Amniotic epithelial cell (primary cell): ENCODE measurements around the gene ZNF382.
"Not testable (repeated sequence)": the region's sequence is repeated elsewhere in the genome, so short reads cannot be mapped to it uniquely, and the experiment has no call there.

Experiments used
- DNase-seq: peaks from one replicate; pipeline ENCODE4 v3.0.0-alpha.2; 2010; ENCODE audit warnings: low read depth

ZNF382 gene

GRCh38 chr19:36605101-36605876 lies at the start of gene ZNF382:
ZNF382 (plus strand) TSS chr19:36605313; CDS start chr19:36609915, 4,602 bp downstream.
- DNase-seq = peak; percentile 56

DNA sequence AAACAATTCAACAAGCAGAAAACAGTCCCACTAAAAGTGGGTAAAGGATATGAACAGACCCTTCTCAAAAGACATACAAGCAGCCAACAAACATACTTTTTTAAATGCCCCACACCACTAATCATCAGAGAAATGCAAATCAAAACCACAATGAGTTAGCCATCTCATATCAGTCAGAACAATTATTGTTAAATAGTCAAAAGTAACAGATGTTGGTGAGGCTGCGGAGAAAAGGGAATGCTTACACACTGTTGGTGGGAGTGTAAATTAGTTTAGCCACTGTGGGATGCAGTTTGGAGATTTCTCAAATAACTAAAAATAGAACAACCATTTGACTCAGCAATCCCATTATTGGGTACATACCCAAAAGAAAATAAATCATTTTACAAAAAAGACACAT lies 40.7 kb upstream of the ZNF382 start:
- no peak for DNase-seq

- no peak for DNase-seq
Measured at GRCh38 chr19:36572593-36573019, 32.5 kb upstream of the ZNF382 start.

- peak; percentile 92 for DNase-seq
Measured at GRCh38 chr19:36573020-36573894, 31.9 kb upstream of the ZNF382 start, which contains the start of gene ZNF529. ZNF529 (minus strand) TSS chr19:36573292; CDS start chr19:36572346, 946 bp downstream.

DNA sequence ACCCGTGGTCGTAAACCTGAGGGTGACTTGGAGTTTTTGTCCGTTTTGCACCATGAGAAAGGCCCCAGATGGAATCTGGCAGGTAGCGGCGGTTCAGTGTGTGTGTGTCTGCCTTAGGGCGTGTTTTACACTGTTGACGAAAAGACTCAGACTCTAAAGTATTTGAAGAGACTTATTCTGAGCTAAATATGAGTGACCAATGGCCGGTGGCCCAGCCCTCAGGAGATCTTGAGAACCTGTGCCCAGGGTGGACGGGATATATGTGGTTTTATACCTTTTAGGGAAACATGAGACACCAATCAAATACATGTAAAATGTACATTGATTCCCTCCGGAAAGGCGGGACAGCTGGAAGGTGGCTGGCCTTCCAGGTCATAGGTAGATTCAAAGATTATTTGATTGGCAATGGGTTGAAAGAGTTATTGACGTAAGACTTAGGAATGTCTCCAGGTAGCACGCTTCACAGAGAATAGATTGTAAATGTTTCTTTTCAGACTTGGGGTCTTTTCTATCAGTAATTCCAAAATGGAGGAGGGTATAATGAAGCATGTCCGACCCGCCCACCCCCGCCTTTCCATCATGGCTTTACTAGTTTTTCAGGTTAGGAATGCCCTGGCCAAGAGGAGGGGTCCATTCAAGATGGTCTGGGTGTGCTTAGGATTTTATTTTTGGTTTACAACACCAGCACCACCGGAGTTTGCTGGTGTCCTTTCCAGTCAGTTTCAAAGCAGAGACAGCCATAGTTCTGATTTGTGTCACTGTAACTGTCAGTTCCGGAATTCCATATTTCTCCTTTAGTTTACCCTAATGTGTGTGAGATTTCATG lies 31.0 kb upstream of the ZNF382 start:
- peak; percentile 38 for DNase-seq

- DNase-seq = peak; percentile 5
Measured at GRCh38 chr19:36574741-36575140, 30.4 kb upstream of the ZNF382 start.

DNA sequence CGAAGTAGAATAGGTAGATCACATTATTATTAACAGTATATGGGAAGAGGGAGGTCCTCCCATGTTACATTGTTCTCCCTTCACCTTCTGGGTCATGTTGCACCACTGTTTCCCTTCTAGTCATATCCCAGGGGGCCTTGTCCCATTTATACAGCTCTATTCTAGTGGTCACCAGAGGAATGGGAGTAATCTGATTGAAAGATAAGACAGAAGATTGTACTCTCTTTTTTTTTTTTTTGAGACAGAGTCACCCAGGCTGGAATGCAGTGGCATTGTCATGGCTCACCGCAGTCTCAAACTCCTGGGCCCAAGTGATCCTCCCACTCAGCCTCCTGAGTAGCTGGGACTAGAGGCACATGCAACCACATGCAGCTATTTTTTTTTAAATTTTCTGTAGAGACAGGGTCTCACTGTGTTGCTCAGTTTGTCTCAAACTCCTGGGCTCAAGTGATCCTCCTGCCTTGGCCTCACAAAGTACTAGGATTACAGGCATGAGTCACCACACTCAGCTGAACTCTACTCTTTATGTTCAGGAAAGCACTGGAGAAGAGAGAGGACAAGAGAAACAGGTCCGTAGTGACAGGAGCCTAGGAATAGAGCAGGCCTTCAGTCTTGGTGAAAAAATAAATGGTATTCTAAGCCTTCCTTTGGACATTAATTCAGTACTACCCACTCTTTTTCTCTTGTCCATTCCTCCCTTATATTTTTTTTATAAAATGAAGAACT lies 27.7 kb upstream of the ZNF382 start:
- DNase-seq = peak; percentile 14

DNA sequence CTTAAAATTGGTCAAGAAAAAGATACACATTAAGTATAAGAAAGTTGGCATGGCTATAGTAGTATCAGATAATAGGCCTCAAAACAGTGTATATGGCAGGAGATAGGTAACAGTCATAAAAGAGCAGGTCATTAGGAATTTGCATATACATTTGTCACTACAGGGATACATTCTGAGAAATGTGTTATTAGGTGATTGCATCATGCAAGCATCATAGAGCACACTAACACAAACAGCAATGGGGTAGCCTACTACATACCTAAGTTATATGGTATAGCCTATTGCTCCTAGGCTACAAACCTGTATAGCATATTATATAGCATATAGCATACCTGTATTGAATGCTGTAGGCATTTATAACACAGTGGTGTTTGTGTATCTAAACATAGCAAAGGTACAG lies 25.9 kb upstream of the ZNF382 start:
- DNase-seq = no peak

DNA sequence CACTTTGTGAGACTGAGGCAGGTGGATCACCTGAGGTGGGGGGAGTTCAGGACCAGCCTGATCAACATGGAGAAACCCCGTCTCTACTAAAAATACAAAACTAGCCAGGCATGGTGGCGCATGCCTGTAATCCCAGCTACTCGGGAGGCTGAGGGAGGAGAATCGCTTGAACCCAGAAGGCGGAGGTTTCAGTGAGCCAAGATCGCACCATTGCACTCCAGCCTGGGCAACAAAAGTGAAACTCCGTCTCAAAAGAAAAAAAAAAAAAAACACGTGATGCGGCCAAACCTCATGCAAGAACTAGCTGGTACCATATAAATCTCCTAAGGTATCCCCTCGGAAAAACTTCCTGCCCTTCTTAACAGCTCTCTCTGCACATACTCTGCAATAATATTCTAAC lies 2.4 kb upstream of the ZNF382 start:
- not testable (repeated sequence) for DNase-seq

- DNase-seq = no peak
Measured at GRCh38 chr19:36604656-36605100, 435 bp upstream of the ZNF382 start.

DNA sequence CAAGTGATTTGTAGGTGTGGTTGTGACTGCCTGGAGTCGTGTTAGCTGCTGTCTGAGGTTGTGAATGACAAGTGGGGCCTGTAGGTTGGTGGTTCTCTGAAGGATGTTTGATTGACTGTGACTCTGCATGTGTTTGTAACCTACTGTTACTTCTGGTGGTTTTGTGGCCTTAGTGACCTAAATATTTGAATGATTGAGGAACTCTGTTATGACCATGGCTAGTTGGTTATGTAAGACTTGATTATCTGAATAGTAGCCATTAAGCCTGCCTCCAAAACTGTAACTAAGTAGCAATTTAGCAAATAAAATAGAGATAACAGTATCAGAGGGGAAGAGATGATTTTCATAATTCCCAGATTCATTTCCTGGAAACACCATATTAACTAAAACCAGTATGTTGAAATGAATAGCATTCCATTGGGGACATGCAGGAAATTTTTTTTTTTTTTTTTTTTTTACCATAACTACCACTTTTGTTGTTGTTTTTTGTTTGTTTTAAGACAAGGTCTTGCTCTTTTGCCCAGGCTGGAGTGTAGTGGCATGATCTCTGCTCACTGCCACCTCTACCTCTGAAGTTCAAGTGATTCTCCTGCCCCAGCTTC lies 865 bp downstream of the ZNF382 start:
- DNase-seq = no peak

- DNase-seq = peak; percentile 11
Measured at GRCh38 chr19:36627057-36627456, 21.9 kb downstream of the ZNF382 start.

- no peak for DNase-seq
Measured at GRCh38 chr19:36635342-36635741, 30.2 kb downstream of the ZNF382 start.

DNA sequence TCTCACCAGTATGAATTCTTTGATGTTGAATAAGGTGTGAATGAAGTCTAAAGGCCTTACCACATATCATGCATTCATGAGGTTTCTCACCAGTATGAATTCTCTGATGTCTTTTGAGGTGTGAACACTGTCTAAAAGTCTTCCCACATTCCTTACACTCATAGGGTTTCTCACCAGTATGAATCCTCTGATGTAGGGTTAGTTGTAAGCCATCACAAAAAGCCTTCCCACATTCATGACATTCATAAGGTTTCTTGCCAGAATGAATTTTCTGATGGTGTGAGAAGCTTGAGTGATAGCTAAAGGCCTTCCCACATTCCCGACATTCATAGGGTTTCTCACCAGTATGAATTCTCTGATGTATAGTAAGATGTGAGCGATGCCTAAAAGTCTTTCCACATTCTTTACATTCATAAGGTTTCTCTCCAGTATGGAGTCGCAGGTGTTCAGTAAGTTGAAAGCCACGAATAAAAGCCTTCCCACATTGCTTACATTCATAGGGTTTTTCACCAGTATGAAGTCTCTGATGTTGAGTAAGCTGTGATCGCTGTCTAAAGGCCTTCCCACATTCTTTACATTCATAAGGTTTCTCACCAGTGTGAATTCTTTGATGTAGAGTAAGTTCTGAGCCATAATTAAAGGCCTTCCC lies 33.9 kb downstream of the ZNF382 start:
- peak; percentile 15 for DNase-seq

DNA sequence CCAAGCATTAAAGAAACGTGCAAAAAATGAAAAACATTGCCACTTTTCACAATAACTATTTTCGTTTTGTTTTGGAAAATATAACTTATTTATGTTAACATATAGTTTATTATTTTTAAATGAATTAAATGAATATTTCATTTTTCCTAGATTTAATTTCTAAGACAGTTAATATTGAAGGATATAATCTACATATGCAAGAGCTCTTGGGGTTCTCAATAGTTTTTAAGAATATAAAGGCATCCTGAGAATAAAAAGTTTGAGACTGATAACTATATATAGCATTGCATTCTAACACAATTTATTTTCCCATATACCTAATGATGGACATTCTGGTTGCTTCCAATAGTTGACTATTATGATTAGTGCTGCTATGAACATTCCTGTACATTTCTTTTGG lies 41.6 kb downstream of the ZNF382 start:
- DNase-seq = no peak

GRCh38 chr19:36652958-36653357 lies 47.8 kb downstream of the ZNF382 start:
- DNase-seq = no peak

GRCh38 chr19:36665832-36666231 lies 60.7 kb downstream of the ZNF382 start:
- DNase-seq = no peak

DNA sequence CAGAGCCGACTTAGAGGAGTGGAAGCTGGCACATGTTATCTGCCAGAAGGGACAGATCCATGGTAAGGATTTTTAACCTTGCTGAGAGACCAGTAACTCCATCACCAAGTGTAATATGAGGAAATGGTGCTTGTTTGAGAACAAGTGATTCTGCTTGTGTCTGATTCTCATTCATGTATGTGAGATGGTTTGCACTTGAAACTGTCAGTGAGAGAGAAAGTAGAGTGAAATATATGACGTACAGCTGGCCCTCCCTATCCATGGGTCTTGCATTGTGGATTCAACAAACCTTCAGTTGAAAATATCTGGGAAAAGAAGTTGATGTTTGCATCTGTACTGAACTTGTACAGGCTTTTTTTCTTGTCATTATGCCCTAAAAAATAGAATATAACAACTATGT lies 63.5 kb downstream of the ZNF382 start:
- DNase-seq = no peak

DNA sequence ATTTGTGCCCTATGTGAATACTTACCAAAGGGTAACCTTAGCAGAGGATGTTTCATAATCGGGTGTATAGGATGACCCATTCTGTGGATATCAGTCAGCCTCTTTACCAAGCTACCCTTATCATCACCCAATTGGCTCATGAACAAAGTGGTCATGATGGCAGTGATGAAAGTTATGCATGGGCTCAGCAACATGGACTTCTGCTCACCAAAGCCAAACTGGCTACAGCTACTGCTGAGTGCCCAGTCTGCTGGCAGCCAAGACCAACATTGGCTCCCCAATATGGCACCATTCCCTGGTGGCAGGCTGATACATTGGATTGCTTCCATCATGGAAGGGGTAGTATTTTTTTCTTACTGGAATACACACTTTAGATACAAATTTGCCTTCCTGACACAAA lies 67.3 kb downstream of the ZNF382 start:
- DNase-seq = no peak

- no peak for DNase-seq
Measured at GRCh38 chr19:36674201-36674600, 69.1 kb downstream of the ZNF382 start.
